Upper lobe of left lung (tissue), 6 donors: ENCODE measurements around the gene CNOT9. TPM values are rescaled to one million over a fixed set of nuclear protein-coding genes. Genes with fewer than 3 reads are reported as not detected.

ENCODE experiments used
- ATAC-seq, 2 donors: fragments of 200-7000 bp; cut with Tn5 transposase; one replicate each; pipeline ENCODE4 v1.9.1; 2022; ENCODE audit warnings: mild to moderate bottlenecking in 2 of 2, moderate library complexity in 2 of 2; ENCODE audit not compliant: low FRiP score in 2 of 2
- DNase-seq, 2 donors: peaks; one replicate each; pipeline ENCODE4 v3.0.0-alpha.2; 2019 to 2020
- H3K27ac ChIP-seq, 4 donors: fragments of 200-600 bp; sonication (generic); one replicate each; pipeline ENCODE4 v1.5.1; 2016 to 2019
- H3K27me3 ChIP-seq, 4 donors: fragments of 200-600 bp; sonication (generic); one replicate each; pipeline ENCODE4 v1.5.1; 2017 to 2019
- H3K36me3 ChIP-seq, 4 donors: fragments of 200-600 bp; sonication (generic); one replicate each; pipeline ENCODE4 v1.5.1; 2016 to 2019
- H3K4me1 ChIP-seq, 4 donors: fragments of 200-600 bp; sonication (generic); one replicate each; pipeline ENCODE4 v1.5.1; 2018 to 2019
- H3K4me3 ChIP-seq, 4 donors: fragments of 200-600 bp; sonication (generic); one replicate each; pipeline ENCODE4 v1.5.1; 2017 to 2019; ENCODE audit warnings: mild to moderate bottlenecking in 2 of 4, moderate library complexity in 1 of 4
- H3K9me3 ChIP-seq, 4 donors: fragments of 200-600 bp; sonication (generic); one replicate each; pipeline ENCODE4 v1.5.1; 2018 to 2019
- CTCF ChIP-seq, 6 experiments: fragments of 450-650 bp in 4 of 6; fragments of 200-600 bp in 2 of 6; sonication (generic) in 2 of 6; IDR thresholded peaks; one replicate each; pipeline ENCODE4 v1.5.1; 2016 to 2019; ENCODE audit warnings: antibody characterized with exemption in 6 of 6
- EP300 ChIP-seq, 4 donors: sonication (generic); formaldehyde crosslinking; IDR thresholded peaks; one replicate each; pipeline ENCODE4 v1.5.1; 2017; ENCODE audit warnings: antibody characterized with exemption in 4 of 4, control low read depth in 2 of 4
- POLR2A ChIP-seq, 4 donors: fragments of 450-650 bp; IDR thresholded peaks; one replicate each; pipeline ENCODE4 v1.5.1; 2016 to 2017; ENCODE audit warnings: antibody characterized with exemption in 4 of 4, mild to moderate bottlenecking in 2 of 4
- POLR2AphosphoS5 ChIP-seq, 2 donors: sonication (generic); formaldehyde crosslinking; IDR thresholded peaks; one replicate each; pipeline ENCODE4 v1.5.1; 2017; ENCODE audit warnings: antibody characterized with exemption in 2 of 2
- whole genome bisulfite sequencing, 2 donors: methylation state at CpG; one replicate each; pipeline ENCODE4 v1.1.5; 2017 to 2018; 5-methylcytosine and 5-hydroxymethylcytosine counted together
- total RNA-seq, 6 donors: library from RNA; depleted of rRNA in 4 of 6; stranded (reverse); fragments of >200 nt in 4 of 6; gene quantifications; one replicate each; pipeline versions ENCODE4 v1.1.0 to v1.2.1, GENCODE V29; 2016 to 2021
- donor health status: DM: no; HTN: no; CAD: no; lungs with moderate emphysema.
- donor health status: DM: no; HTN: yes; CAD: no; lungs with severe emphysema.

Gene CNOT9
- total RNA-seq, 6 donors from 2014 or later = 24.2 to 51.3 (median 35.9) TPM

DNA sequence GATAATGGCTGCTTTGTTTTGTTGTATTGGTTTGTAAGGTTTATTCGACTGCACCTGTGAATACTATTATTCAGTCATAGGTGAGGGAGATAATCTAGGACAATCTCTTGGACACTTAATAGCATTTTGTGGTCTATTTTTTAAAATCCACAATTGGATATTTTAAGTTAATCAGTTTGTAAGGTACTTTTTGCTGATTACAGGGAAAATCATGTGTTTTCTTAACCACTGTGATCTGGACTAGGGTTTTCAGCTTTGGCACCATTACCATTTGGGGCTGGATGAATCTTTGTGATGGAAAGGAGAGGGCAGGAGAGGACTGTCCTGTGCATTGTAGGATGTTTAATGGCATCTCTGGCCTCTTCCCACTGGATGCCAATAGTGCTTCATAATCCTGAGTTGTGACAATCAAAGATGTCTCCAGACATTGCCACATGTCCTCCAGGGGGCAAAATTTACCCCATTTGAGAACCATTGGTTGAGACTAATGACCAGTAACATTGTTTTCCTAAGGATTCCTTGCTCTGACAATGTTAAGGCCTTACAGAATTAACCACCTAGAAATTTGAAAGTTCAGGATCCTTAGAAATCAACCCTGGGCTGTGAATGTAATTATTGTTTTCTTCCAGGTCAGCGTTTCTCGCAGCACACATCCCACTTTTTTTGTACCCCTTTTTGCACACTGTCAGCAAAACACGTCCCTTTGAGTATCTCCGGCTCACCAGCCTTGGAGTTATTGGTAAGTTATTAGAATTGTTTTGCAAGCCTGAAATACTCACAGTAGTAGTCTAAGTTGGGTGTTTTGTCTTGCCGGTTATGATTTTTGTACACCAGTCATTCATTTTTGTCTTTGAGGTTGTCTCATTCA is 15.6 kb downstream of the CNOT9 start:
- ATAC-seq (no peak), DNase-seq (no peak)
- TF ChIP-seq POLR2A (IDR thresholded peaks at IDR 0.05) (no peak), EP300 (IDR thresholded peaks at IDR 0.05) (no peak), POLR2AphosphoS5 (IDR thresholded peaks at IDR 0.05) (no peak), CTCF (IDR thresholded peaks at IDR 0.05) (no peak)
- Histone ChIP-seq H3K4me1 (no peaks in the 10 kb centered on the region), H3K27ac (peak overlapping the region in 1 of 4 donors; percentile 32), H3K27me3 (no peaks in the 10 kb centered on the region), H3K4me3 (no peak overlapping the region), H3K9me3 (no peaks in the 10 kb centered on the region), H3K36me3 (peaks cover 19 to 81% (median 31%) of the 10 kb centered on the region in 4 donors)
- WGBS, 2 donors = 96 to 97% methylated on average over 6 of the region's 6 CpGs

GRCh38 chr2:218585541-218585940 is 16.9 kb downstream of the CNOT9 start:
- no peak for DNase-seq
- TF ChIP-seq POLR2A (IDR thresholded peaks at IDR 0.05) (no peak), EP300 (IDR thresholded peaks at IDR 0.05) (no peak), POLR2AphosphoS5 (IDR thresholded peaks at IDR 0.05) (no peak), CTCF (IDR thresholded peaks at IDR 0.05) (no peak)
- H3K4me3 ChIP-seq = no peak overlapping the region
- H3K36me3 ChIP-seq = peaks cover 28 to 94% (median 42%) of the 10 kb centered on the region in 4 donors
- no peaks in the 10 kb centered on the region for H3K9me3 ChIP-seq
- H3K27me3 ChIP-seq = no peaks in the 10 kb centered on the region
- ATAC-seq = no peak
- 94 to 97% methylated on average over 1 of the region's 1 CpG for WGBS, 2 donors
- H3K4me1 ChIP-seq = no peaks in the 10 kb centered on the region
- H3K27ac ChIP-seq = no peak overlapping the region

DNA sequence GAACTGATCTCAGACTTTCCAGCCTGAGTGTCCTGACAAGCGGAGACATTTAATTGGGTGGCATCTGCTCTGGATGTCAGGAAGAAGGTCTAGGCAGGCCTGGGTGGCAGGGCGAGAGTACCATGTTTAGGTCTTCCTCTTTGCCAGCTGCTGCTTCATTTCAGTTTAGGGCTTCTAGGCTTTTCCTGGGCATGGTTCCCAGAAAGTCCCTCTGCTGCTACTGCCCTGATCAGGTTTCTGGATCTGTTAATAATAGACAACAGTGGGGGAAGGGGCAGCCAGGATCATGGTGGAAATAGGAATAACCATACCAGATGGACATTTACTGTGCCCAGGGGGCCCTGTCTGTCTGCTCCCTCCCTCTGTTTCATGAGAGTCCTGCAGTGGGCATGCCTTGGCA is 36.8 kb downstream of the CNOT9 start:
- H3K4me1 ChIP-seq = peaks cover 0 to 8% (median 0%) of the 10 kb centered on the region in 4 donors
- 76 to 81% methylated on average over 2 of the region's 2 CpGs for WGBS, 2 donors
- no peak overlapping the region for H3K4me3 ChIP-seq
- H3K9me3 ChIP-seq = no peaks in the 10 kb centered on the region
- no peaks in the 10 kb centered on the region for H3K36me3 ChIP-seq
- ATAC-seq = no peak
- no peaks in the 10 kb centered on the region for H3K27me3 ChIP-seq
- DNase-seq = no peak
- TF ChIP-seq POLR2AphosphoS5 (IDR thresholded peaks at IDR 0.05) = no peak
- TF ChIP-seq CTCF (IDR thresholded peaks at IDR 0.05) = no peak
- TF ChIP-seq EP300 (IDR thresholded peaks at IDR 0.05) = no peak
- no peak for TF ChIP-seq POLR2A (IDR thresholded peaks at IDR 0.05)
- no peak overlapping the region for H3K27ac ChIP-seq

GRCh38 chr2:218607436-218608115 is 38.9 kb downstream of the CNOT9 start, which contains the start of gene PLCD4:
TSS of gene PLCD4 (plus strand) at chr2:218607899. CDS start at chr2:218615740, 7,841 bp downstream.
- Histone ChIP-seq H3K4me3 (peak within 1 kb of the TSS in 2 of 4 donors; percentile 10 to 16), H3K36me3 (no peaks in the 10 kb centered on the region), H3K9me3 (no peaks in the 10 kb centered on the region), H3K27me3 (no peaks in the 10 kb centered on the region), H3K27ac (no peak within 1 kb of the TSS), H3K4me1 (peaks cover 0 to 8% (median 0%) of the 10 kb centered on the region in 4 donors)
- DNase-seq (no peak), ATAC-seq (peak; percentile 65 to 79)
- no peak for TF ChIP-seq POLR2A (IDR thresholded peaks at IDR 0.05)
- 29 to 39% methylated on average over 8 of the region's 8 CpGs for WGBS, 2 donors

- Histone ChIP-seq H3K4me3 (no peak overlapping the region), H3K27me3 (no peaks in the 10 kb centered on the region), H3K36me3 (no peaks in the 10 kb centered on the region), H3K4me1 (no peaks in the 10 kb centered on the region), H3K9me3 (no peaks in the 10 kb centered on the region), H3K27ac (no peak overlapping the region)
- 83 to 86% methylated on average over 6 of the region's 6 CpGs for WGBS, 2 donors
- DNase-seq = no peak
- no peak for ATAC-seq
- no peak for TF ChIP-seq CTCF (IDR thresholded peaks at IDR 0.05)
- no peak for TF ChIP-seq EP300 (IDR thresholded peaks at IDR 0.05)
- TF ChIP-seq POLR2A (IDR thresholded peaks at IDR 0.05) = no peak
- no peak for TF ChIP-seq POLR2AphosphoS5 (IDR thresholded peaks at IDR 0.05)
Measured at GRCh38 chr2:218615868-218616315, 47.3 kb downstream of the CNOT9 start.
